Cerebellar nuclear complex (tissue), 1 donor: ENCODE measurements around the gene LBX2.

Experiments used
- DNase-seq, 2 experiments: peaks; one replicate each; lab custom pipeline; 2025; lab: John Stamatoyannopoulos, UW

The LBX2 gene

GRCh38 chr2:74499267-74499939, at the start of gene LBX2:
Gene LBX2 (minus strand): TSS chr2:74499603. CDS start chr2:74499537, 66 bp downstream.
- DNase-seq: no peak

GRCh38 chr2:74548285-74548899, 49.0 kb upstream of the LBX2 start:
- DNase-seq: no peak

GRCh38 chr2:74546004-74546403, 46.6 kb upstream of the LBX2 start:
- DNase-seq: no peak

- no peak for DNase-seq
These were observed 45.2 kb upstream of the LBX2 start for GRCh38 chr2:74544634-74545033.

- DNase-seq: no peak
These were observed 43.6 kb upstream of the LBX2 start for GRCh38 chr2:74542978-74543377.

- DNase-seq: no peak
These were observed 40.9 kb upstream of the LBX2 start for GRCh38 chr2:74540291-74540690.

- DNase-seq: no peak
These were observed 39.5 kb upstream of the LBX2 start for GRCh38 chr2:74538881-74539339.

- DNase-seq: no peak
These were observed 37.7 kb upstream of the LBX2 start for GRCh38 chr2:74537140-74537539.

GRCh38 chr2:74536166-74536950, 37.0 kb upstream of the LBX2 start:
- DNase-seq: no peak

- no peak for DNase-seq
These were observed 36.1 kb upstream of the LBX2 start for GRCh38 chr2:74535440-74535965.

GRCh38 chr2:74534411-74534810, 35.0 kb upstream of the LBX2 start:
- DNase-seq: no peak

- no peak for DNase-seq
These were observed 34.1 kb upstream of the LBX2 start for GRCh38 chr2:74533464-74533863.

- no peak for DNase-seq
These were observed 32.8 kb upstream of the LBX2 start for GRCh38 chr2:74532222-74532621.

- no peak for DNase-seq
These were observed 32.3 kb upstream of the LBX2 start for GRCh38 chr2:74531666-74532065.

- no peak for DNase-seq
These were observed 31.1 kb upstream of the LBX2 start for GRCh38 chr2:74530239-74531187.

GRCh38 chr2:74529357-74530238, 30.2 kb upstream of the LBX2 start, which contains the start of the genes AUP1 and HTRA2:
Gene AUP1 (minus strand): TSS chr2:74529706. CDS start chr2:74529629, 77 bp downstream.
Gene HTRA2 (plus strand): TSS chr2:74529933. CDS start chr2:74530007, 74 bp downstream.
- peak; percentile 86 to 89 for DNase-seq

GRCh38 chr2:74528600-74529356, 29.4 kb upstream of the LBX2 start:
- DNase-seq: no peak

- no peak for DNase-seq
These were observed 28.3 kb upstream of the LBX2 start for GRCh38 chr2:74527741-74528140.

GRCh38 chr2:74526649-74527230, 27.3 kb upstream of the LBX2 start:
- no peak for DNase-seq
